Left colon (tissue), 2 donors: ENCODE results near the gene RANBP1. TPM values are rescaled to one million over a fixed set of nuclear protein-coding genes. Genes with fewer than 3 reads are reported as not detected.
A peak's percentile ranks its signal among the peaks of the same experiment; 100 is the strongest.

ENCODE experiments used
- ATAC-seq: fragments of 200-7000 bp; cut with Tn5 transposase; one replicate; pipeline ENCODE4 v1.9.1; 2020; ENCODE audit warnings: mild to moderate bottlenecking, moderate library complexity
- DNase-seq, 2 donors: peaks; one replicate each; pipeline ENCODE4 v3.0.0-alpha.2; 2020
- intact Hi-C, 2 donors: fragments of 100-400 bp; cut with DNase I in 1 of 2; cut with micrococcal nuclease in 1 of 2; formaldehyde crosslinking; loops; one replicate each; pipeline versions ENCODE4 v1.11.2 to v1.14.0; 2022; cut with DNase I, micrococcal nuclease
- total RNA-seq, 2 donors: library from RNA; stranded (reverse); fragmentation: NEBNext Ultra II Directional; extraction: Animal tissue kit (Norgen Biotek cat#: 25700); gene quantifications; one replicate each; pipeline ENCODE4 v1.2.1, GENCODE V29; 2021
- donor health status: DM: no; HTN: no; CAD: no.
- donor health status: DM: yes; HTN: yes; CAD: no.

RANBP1 gene
- total RNA-seq, 2 donors from 2014 or later, result 57.2 to 80.3 TPM

GRCh38 chr22:20117633-20118299 lies 1.9 kb downstream of the RANBP1 start:
- DNase-seq (peak in 1 of 2 donors; percentile 48), ATAC-seq (peak; percentile 0)
- intact Hi-C loops, result no loop called here

DNA sequence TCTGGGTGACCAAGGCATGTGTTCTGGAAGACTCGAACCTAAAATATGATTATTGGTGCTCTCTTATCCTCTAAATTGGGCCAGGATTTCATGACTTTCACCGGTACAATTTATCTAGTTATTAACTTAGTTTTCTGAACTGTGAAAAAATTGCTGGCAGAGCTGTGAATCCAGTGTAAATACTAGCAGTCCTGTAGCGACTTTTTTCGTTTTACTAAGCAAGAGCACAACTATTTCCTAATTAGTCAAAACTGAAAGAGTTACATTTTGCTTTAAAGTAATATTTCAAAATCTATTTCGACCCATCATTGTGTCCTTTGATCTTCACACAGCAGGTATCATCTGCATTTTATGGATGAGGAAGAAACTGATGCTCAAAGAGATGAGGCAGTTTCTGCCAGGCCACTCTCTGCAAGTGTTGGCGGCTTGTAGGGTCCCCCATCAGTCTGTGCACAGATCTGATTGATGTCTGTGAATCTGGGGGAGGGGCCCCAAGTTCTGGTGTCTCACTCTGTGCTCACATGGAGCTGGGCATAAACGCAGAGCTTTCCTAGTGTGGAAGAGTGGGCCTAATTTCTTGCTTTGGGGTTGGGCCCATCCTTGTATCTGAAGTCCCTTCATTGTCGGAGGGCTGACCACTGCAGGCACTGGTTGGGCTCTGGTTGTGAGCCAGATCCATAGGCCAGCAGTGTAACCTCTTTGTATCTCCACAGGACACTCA lies 2.6 kb downstream of the RANBP1 start:
- intact Hi-C loops, result no loop called here
- DNase-seq (no peak), ATAC-seq (no peak)

- intact Hi-C loops, result no loop called here
- DNase-seq, result no peak
- no peak for ATAC-seq
Observed at GRCh38 chr22:20121856-20122415, 6.0 kb downstream of the RANBP1 start.

GRCh38 chr22:20123366-20124082 lies 7.6 kb downstream of the RANBP1 start:
- ATAC-seq, result no peak
- intact Hi-C loops, result no loop called here
- DNase-seq, result no peak

DNA sequence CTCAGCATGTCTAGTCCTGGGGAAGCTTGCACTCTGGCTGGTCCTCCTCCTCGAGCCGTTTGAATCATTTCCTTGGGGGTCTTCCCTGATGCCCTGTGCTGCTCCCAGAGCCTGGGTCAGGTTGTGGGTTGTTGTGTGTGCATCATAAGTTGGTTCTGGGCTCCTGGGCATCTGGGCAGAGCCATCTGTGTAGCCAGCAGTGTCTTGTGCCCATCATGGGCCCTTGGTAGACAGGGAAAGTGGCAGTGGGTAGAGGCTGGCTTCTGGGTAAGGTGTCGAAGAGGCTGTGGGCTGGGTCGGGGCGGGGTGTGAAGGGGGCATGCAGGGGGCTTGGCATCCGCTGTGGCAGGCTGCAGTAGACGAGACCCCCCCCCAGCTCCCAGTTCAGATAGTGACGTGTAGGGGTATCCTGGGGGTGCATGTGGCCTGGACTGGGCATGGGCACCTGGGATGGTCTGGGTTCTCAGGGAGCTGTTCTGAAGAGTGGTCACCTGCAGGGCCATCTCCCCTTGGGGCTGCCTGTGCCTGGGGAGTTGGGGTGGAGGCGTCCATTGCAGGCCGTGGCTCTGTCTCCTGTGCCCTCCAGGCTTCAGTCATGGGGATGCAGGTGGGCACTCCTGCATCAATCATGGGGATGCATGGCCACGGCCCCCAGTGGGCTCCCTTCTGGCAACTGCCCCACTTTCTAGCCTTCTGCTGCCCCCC lies 8.3 kb downstream of the RANBP1 start:
- intact Hi-C loops, result no loop called here
- no peak for ATAC-seq
- no peak for DNase-seq

DNA sequence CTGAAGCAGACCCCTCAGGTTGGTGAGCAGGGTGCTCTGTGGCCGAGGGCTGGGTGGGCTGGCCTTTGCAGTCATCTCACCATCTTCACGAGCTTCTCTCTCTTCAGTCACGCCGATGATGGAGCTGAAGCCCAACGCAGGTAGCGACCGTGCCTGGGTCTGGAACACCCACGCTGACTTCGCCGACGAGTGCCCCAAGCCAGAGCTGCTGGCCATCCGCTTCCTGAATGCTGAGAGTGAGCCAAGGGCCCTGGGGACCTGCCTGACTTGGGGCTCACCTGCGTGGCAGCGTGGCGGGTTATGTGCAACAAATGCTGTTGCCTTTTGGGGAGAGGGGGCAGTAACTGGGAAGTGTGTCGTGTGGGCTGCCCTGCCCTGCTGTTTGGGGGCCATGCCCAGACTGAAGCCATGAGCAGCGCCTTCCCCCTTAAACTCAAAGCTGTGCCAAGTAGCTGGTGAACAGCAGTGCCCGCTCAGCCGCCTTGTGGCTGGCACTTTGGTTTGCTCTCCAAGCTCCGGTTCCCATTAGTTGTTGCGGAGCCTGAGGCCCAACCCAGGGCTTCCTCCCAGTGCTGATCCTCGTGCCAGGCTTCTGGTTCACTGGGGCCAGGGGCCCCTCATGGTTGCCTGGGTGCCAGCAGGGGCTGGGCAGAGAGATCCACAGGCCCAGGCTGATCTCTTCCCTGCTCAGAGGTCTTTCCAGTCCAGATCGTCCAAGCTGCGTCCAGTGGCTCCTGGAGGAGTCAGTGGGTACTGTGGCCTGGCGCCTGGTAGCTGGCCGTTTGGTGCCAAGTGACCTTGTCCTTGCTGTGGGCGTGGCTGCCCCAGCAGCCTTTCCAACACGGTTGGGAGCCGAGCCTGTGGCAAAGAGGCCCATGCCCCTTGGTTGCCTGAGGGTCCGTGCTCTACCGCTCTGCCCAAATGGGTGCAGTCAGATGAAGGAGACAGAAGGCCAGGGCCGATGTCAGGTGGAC lies 9.6 kb downstream of the RANBP1 start:
- intact Hi-C loops, result no loop called here
- DNase-seq, result no peak
- ATAC-seq, result no peak

GRCh38 chr22:20126284-20127029 lies 10.6 kb downstream of the RANBP1 start:
- intact Hi-C loops, result no loop called here
- DNase-seq, result no peak
- ATAC-seq, result no peak

DNA sequence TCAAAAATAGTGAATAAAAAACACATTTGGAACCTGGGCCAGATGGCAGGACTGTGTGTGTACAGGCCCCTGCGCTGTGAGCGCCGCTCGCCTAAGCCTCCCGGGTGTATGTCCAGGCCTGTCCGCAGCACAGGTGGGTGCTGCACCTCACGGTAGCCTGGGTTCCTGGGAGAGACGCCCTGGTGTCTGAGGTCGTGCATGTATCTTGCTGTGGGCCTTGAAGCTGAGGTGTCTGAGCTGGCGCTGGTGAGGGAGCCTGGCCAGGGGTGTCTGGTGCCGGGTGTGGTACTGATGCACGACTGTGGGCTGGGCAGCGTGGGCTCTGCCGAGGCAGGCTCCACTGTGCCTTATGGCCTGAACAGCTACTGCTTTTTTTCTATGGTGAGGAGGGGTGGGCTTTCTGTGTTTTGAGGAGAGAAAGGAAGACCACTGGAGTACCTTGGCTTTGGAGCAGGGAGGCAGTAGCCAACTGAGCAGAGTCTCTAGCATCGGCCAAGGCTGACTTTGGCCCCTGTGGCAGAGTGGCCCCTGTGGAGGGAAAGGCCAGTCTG lies 11.5 kb downstream of the RANBP1 start:
- ATAC-seq (no peak), DNase-seq (no peak)
- intact Hi-C loops, result no loop called here

DNA sequence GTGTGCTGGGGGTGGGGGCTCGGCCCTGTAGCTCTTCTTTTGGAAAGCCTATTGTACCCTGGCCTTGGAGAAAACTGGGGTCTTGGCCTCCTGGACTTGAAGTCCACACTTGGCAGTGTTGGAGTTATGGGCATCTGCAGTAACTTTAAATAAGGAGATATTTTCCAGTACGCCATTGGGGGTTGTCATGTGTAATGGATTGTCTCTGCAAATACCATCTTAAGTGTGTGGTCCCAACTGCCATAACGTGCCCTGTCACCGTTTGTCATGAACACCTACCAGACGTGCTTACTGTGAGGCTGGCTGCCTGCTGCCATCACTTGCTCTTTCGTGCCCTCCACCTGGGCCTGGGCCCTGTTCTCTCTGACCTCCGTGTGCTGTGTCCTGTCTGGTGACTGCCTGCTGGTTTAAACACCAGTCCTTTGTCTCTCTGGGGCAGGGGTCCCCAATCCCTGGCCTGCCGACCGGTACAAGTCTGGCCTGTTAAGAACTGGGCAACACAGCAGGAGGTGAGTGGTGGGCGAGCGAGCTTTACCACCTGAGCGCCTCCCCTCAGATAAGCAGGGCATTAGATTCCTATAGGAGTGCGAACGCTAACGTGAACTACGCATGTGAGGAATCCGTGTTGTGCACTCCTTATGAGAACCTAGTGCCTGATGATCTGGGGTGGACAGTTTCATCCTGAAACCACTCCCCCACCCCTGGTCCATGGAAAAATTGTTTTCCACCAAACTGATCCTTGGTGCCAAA lies 12.1 kb downstream of the RANBP1 start:
- intact Hi-C loops, result no loop called here
- ATAC-seq, result no peak
- DNase-seq, result no peak

DNA sequence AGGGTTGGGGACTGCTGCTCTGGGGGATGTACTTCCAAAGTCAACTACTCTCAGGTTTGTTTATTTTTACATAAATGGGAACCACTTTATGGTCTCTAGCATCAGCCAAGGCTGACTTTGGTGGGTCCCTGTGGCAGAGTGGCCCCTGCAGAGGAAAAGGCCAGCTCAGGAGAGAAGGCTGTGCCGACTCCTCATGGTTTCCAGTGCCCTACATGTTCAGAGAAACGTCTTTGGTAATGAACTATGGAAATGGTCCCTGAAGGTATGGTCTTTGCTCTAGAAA lies 12.7 kb downstream of the RANBP1 start:
- ATAC-seq, result no peak
- no peak for DNase-seq
- intact Hi-C loops, result no loop called here

GRCh38 chr22:20128902-20129746 lies 13.2 kb downstream of the RANBP1 start:
- intact Hi-C loops, result no loop called here
- ATAC-seq, result peak; percentile 24
- peak in 1 of 2 donors; percentile 37 for DNase-seq

DNA sequence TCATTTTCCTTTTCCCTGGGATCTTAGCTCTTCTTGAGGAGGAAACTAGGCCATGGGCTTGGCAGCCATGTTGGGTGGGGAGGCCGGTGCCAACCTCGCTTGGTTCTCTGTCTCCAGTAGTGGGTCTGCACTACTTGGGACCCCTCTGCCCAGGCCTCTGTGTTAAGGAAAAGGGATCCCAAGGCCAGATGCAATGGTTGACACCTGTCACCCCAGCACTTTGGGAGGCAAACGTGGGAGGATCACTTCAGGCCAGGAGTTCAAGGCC lies 13.8 kb downstream of the RANBP1 start:
- no peak for ATAC-seq
- DNase-seq, result no peak
- intact Hi-C loops, result no loop called here

DNA sequence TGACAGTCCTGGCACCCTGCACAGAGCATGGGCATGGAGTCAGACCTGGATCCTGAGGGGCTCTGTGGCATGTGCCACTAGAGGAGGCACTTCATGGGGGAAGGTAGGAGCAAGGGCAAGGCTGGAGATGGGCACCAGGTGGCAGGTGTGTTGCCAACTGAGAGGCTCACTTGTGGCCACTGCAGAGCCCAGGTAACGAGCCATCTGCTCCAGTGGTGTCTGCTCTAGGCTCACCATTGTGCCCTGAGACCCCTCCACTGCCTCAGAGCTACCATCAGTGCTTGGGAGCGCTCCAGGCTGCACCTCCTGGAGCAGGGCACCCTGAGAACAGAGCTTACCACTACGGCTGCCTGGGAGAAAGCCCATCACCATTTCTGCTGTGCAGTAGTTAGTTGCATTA lies 14.4 kb downstream of the RANBP1 start:
- intact Hi-C loops, result no loop called here
- ATAC-seq, result peak; percentile 38

GRCh38 chr22:20130731-20131596 lies 15.1 kb downstream of the RANBP1 start:
- intact Hi-C loops, result no loop called here
- ATAC-seq (peak; percentile 83), DNase-seq (peak; percentile 82 to 90)

More for the DNA sequence above, 14.4 kb downstream of the RANBP1 start:
- DNase-seq, result no peak

DNA sequence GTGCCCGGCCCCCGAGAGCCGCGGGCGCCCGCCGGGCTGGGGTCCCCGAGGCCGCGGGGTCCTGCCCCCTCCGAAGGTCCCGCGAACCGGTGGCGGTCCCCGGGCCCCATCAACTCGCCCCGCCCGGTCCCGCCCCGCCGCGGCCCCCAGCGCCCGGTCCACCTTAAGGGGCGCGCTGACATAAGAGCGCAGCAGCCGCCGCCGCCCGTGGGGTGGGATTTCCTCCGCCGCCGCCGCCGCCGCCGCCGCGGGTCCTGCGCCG lies 15.6 kb downstream of the RANBP1 start, which contains the start of gene ZDHHC8:
TSS of gene ZDHHC8 (plus strand) at position 208 of the 262 bp plus-strand sequence. CDS start 144 bp downstream, outside the sequence.
- DNase-seq (peak in 1 of 2 donors; percentile 65), ATAC-seq (peak; percentile 56)
- intact Hi-C loops, result no loop called here
